Activated naive CD4-positive, alpha-beta T cell treated with anti-CD3 and anti-CD28 coated beads, Interleukin-2, amount 50 U/mL, for 24 hours (primary cell): ENCODE results near the gene ZNF829.
A peak's percentile ranks its signal among the peaks of the same experiment; 100 is the strongest.

Experiments
- H3K27ac Mint-ChIP-seq: one replicate; pipeline ENCODE4 v1.8.0; 2021; ENCODE audit warnings: mild to moderate bottlenecking, mixed read lengths
- H3K27me3 Mint-ChIP-seq: one replicate; pipeline ENCODE4 v1.8.0; 2021; ENCODE audit warnings: mixed read lengths
- H3K36me3 Mint-ChIP-seq: one replicate; pipeline ENCODE4 v1.8.0; 2021; ENCODE audit warnings: mixed read lengths
- H3K4me1 Mint-ChIP-seq: one replicate; pipeline ENCODE4 v1.8.0; 2021; ENCODE audit warnings: mixed read lengths
- H3K4me3 Mint-ChIP-seq: one replicate; pipeline ENCODE4 v1.8.0; 2021; ENCODE audit warnings: mild to moderate bottlenecking, mixed read lengths
- H3K9me3 Mint-ChIP-seq: one replicate; pipeline ENCODE4 v1.8.0; 2021; ENCODE audit warnings: mixed read lengths

The ZNF829 gene

DNA sequence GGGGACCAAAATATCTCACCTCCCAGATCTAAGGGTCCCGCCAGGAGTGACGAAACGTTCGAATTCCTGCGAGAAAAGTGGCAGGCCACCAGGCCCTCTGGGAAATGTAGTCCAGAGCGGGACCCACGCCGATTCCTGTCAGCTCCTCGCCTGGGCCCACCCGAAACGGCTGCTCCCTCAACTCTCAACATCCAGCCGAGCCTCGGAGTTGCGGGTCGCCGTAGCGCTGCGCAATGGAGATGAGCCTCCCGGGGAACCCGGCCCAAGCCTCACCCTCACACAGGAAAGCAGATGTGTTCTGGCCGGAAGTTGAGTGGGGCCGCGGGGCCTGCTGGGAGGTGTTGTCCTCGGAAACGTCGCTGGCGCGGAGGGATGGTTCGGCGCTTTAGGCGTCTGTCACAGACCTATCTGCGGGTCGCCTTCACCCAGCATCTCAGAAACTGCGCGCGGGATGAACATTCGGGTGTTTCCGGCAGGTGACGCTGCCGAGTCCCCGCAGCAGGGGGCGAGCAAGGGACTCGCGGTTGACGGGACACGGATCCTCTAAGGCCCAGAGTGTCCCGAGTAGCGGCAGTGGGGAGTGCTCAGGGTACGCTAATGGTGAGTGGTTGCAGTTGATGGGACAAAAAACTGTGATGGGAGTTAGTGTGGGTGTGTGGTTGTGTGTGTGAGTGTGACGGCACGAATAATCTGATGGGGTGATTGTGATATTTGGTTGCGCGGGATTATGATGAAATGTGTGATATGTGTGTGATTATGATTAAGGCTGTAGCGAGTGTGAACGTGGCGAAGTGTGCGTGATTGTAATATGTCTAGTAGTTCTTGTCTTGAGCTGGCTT, at the start of gene ZNF829, which contains the start of gene ZNF568:
TSS of gene ZNF829 (minus strand) at position 300 of the 839 bp plus-strand sequence. CDS start 1,124 bp downstream, outside the sequence.
TSS of gene ZNF568 (plus strand) at position 341 of the 839 bp plus-strand sequence. CDS start 6,439 bp downstream, outside the sequence.
- H3K9me3 Mint-ChIP-seq, result peaks cover 16% of the 10 kb centered on the region
- peaks cover 38% of the 10 kb centered on the region for H3K4me1 Mint-ChIP-seq
- H3K27ac Mint-ChIP-seq, result peak within 1 kb of the TSS; percentile 95
- peak within 1 kb of the TSS; percentile 92 for H3K4me3 Mint-ChIP-seq
- peaks cover 55% of the 10 kb centered on the region for H3K36me3 Mint-ChIP-seq
- H3K27me3 Mint-ChIP-seq, result no peaks in the 10 kb centered on the region

DNA sequence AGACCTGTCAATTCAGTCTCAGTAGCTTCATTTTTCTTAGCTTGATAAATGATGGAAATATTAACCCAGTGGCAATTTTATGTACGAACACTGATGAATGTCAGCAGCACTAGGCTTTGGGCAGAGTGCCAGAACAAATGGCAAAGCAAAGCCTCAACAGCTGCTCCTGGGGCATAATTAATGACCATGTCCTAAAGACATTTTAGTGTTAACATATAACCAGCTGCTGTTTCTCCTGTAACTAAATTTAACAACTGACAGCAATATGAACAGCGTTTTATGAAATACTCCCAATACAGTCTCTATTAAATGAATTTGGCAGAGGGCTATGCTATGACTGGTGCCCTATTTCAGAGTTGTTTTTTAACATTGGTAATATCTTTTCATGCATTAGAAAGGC, 47.2 kb upstream of the ZNF829 start:
- Mint-ChIP-seq H3K27me3 (no peaks in the 10 kb centered on the region), H3K27ac (no peak overlapping the region), H3K4me1 (no peaks in the 10 kb centered on the region), H3K36me3 (peaks cover 21% of the 10 kb centered on the region), H3K9me3 (peaks cover 24% of the 10 kb centered on the region), H3K4me3 (no peak overlapping the region)

DNA sequence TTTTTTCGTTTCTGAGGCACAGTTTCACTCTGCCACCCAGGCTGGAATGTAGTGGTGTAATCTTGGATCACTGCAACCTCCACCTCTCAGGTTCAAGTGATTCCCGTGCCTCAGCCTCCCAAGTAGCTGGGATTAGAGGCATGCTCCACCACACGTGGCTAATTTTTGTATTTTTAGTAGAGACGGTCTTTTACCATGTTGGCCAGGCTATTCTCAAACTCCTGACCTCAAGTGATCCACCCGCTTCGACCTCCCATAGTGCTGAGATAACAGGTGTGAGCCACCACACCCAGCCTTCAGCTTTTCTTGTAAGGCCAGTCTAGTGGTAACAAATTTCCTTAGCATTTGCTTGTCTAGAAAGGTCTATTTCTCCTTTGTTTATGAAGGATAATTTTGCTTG, 46.3 kb upstream of the ZNF829 start:
- H3K4me1 Mint-ChIP-seq, result no peaks in the 10 kb centered on the region
- H3K27ac Mint-ChIP-seq, result no peak overlapping the region
- H3K4me3 Mint-ChIP-seq, result no peak overlapping the region
- H3K9me3 Mint-ChIP-seq, result peaks cover 24% of the 10 kb centered on the region
- no peaks in the 10 kb centered on the region for H3K27me3 Mint-ChIP-seq
- peaks cover 23% of the 10 kb centered on the region for H3K36me3 Mint-ChIP-seq

DNA sequence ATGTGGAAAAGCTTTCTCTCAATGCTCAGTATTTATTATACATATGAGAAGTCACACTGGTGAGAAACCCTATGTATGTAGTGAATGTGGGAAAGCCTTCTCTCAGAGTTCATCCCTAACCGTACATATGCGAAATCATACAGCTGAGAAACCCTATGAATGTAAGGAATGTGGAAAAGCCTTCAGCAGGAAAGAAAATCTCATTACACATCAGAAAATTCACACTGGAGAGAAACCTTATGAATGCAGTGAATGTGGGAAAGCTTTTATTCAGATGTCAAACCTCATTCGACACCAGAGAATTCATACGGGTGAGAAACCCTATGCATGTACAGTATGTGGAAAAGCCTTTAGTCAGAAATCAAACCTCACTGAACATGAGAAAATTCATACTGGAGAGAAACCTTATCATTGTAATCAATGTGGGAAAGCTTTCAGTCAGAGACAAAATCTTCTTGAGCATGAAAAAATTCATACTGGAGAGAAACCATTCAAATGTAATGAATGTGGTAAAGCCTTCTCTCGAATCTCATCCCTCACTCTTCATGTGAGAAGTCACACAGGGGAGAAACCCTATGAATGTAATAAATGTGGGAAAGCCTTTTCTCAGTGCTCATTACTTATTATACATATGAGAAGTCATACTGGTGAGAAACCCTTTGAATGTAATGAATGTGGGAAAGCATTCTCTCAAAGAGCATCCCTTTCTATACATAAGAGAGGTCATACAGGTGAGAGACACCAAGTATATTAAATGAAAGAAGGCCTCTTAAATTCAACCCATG, 34.4 kb upstream of the ZNF829 start:
- Mint-ChIP-seq H3K27me3 (no peaks in the 10 kb centered on the region), H3K4me3 (no peak overlapping the region), H3K27ac (no peak overlapping the region), H3K4me1 (no peaks in the 10 kb centered on the region), H3K9me3 (peaks cover 26% of the 10 kb centered on the region), H3K36me3 (peaks cover 55% of the 10 kb centered on the region)

DNA sequence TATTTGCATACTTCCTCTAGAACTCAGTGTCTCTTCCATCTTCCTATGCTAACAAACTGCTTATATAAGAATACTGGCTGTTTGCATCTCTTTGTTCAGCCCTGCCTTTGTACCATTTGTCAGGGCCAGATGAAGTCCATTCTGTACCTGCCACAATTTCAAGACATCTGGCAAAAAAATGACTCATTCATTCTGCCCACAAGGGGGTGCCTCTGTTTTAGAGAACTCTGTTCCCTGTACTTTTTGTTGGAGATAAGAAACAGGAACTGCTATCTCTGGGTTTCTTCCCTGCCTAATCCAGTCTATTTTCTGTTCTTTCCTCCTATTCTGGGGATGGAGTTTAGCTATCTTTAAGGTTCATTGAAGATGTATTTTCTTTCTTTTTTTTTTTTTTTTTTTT, 23.1 kb upstream of the ZNF829 start:
- H3K4me1 Mint-ChIP-seq, result no peaks in the 10 kb centered on the region
- no peak overlapping the region for H3K27ac Mint-ChIP-seq
- H3K4me3 Mint-ChIP-seq, result no peak overlapping the region
- peaks cover 81% of the 10 kb centered on the region for H3K36me3 Mint-ChIP-seq
- H3K27me3 Mint-ChIP-seq, result no peaks in the 10 kb centered on the region
- peaks cover 44% of the 10 kb centered on the region for H3K9me3 Mint-ChIP-seq

DNA sequence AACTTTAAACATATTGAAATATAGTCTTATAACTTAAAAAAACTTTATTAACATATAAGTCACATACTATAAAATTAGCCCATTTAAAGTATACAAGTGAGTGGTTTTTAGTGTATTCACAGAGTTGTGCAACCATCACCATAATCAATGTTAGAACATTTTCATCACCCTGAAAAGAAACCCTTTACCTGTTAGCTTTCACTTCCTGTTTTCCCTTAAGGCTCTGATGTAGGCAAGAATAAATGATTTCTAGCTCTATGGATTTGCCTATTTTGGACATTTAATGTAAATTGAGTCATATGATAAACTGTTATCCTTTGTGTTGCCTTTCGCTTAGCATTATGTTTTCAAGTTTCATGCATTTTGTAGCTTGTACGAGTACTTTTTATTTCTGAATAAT, 15.6 kb upstream of the ZNF829 start:
- no peak overlapping the region for H3K4me3 Mint-ChIP-seq
- peaks cover 66% of the 10 kb centered on the region for H3K36me3 Mint-ChIP-seq
- no peak overlapping the region for H3K27ac Mint-ChIP-seq
- H3K27me3 Mint-ChIP-seq, result no peaks in the 10 kb centered on the region
- no peaks in the 10 kb centered on the region for H3K4me1 Mint-ChIP-seq
- peaks cover 25% of the 10 kb centered on the region for H3K9me3 Mint-ChIP-seq

DNA sequence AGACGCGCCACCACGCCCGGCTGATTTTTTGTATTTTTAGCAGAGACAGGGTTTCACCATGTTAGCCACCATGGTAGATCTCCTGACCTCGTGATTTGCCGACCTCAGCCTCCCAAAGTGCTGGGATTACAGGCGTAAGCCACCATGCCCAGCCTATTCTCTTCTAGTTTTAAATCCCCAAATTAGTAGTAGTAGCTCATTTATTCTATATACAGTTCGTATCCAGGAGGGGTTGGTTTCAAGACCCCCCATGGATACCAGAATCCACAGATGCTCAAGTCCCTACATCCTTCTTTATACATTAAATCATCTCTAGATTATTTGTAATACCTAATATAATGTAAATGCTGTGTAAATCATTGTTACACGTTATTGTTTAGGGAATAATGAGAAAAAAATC, 2.0 kb upstream of the ZNF829 start:
- Mint-ChIP-seq H3K4me1 (peaks cover 38% of the 10 kb centered on the region), H3K4me3 (peak overlapping the region; percentile 59), H3K9me3 (peaks cover 27% of the 10 kb centered on the region), H3K36me3 (peaks cover 60% of the 10 kb centered on the region), H3K27ac (no peak overlapping the region), H3K27me3 (no peaks in the 10 kb centered on the region)

DNA sequence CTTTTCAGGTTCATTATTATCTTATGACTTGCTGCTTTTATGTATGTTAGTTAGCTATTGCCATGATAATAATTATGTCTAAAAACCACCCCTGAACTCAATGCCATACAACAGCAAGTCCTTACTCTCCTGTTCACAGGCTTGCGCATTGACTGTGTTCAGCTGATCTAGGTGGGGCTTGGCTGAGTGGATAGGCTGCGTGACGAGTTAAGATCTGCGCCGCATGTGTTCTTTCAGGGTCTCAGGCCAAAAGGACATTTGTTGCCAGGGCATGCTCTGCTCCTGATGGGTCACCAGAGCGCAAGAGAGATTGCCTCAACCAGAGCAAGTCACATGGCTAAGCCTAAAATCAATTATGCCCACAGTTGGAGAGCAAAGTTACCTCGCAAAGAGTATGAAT, 900 bp upstream of the ZNF829 start:
- Mint-ChIP-seq H3K36me3 (peaks cover 57% of the 10 kb centered on the region), H3K4me3 (peak overlapping the region; percentile 92), H3K4me1 (peaks cover 38% of the 10 kb centered on the region), H3K9me3 (peaks cover 20% of the 10 kb centered on the region), H3K27ac (peak overlapping the region; percentile 95), H3K27me3 (no peaks in the 10 kb centered on the region)

DNA sequence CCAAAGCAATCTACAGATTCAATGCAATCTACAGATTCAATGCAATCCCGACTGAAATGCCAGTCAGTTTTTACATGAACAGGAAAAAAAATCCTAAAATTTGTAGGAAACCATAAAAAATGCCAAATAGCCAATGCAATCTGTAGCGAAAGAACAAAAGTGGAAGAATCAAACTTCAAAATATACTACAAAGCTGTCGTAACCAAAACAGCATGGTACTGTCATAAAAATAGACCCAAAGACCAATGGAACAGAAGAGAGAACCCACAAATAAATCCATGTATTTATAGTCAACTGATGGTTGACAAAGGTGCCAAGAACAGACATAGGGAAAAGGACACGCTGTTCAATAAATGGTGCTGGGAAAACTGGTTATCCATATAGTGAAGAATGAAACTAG, 17.7 kb downstream of the ZNF829 start:
- no peak overlapping the region for H3K27ac Mint-ChIP-seq
- H3K9me3 Mint-ChIP-seq, result peaks cover 40% of the 10 kb centered on the region
- H3K27me3 Mint-ChIP-seq, result no peaks in the 10 kb centered on the region
- no peaks in the 10 kb centered on the region for H3K4me1 Mint-ChIP-seq
- H3K36me3 Mint-ChIP-seq, result peaks cover 76% of the 10 kb centered on the region
- H3K4me3 Mint-ChIP-seq, result no peak overlapping the region

DNA sequence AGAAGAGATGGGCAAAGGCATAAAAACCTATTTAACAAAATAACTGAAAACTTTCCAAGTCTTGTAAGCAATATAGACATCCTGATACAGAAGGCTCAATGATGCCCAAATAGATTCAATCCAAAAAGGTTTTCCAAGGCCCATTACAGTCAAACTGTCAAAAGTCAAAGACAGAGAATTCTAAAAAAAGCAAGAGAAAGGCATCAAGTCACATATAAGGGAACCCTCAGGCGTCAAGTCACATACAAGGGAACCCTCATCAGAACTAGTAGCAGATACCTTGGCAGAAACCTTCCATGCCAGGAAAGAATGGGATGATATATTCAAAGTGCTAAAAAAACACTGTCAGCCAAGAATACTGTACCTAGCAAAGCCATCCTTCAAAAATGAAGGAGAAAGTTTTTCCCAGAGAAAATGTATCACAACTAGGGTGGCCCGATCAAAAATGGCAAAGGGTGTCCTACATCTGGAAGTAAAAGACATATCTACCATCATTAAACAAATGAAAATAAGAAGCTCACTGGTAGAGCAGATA, 21.2 kb downstream of the ZNF829 start:
- Mint-ChIP-seq H3K27ac (no peak overlapping the region), H3K27me3 (no peaks in the 10 kb centered on the region), H3K4me1 (no peaks in the 10 kb centered on the region), H3K36me3 (peaks cover 77% of the 10 kb centered on the region), H3K9me3 (peaks cover 44% of the 10 kb centered on the region), H3K4me3 (no peak overlapping the region)

DNA sequence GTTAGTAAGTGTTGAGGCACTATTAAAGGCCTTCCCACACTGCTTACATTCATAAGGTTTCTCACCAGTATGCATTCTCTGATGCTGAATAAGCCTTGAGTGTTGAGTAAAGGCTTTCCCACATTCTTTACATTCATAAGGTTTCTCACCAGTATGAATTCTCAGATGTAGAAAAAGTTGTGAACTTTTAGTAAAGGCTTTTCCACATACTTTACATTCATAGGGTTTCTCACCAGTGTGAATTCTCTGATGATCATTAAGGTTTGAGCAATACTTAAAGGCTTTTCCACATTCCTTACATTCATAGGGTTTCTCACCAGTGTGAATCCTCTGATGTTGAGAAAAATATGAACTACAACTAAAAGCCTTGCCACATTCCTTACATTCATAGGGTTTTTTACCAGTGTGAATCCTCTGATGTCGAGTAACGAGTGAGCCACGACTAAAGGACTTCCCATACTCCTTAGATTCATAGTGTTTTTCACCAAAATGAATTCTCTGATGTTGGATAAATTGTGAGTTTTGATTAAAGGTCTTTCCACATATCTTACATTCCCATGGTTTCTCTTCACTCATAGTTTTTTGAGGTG, 24.2 kb downstream of the ZNF829 start:
- H3K27ac Mint-ChIP-seq, result no peak overlapping the region
- H3K4me1 Mint-ChIP-seq, result no peaks in the 10 kb centered on the region
- peaks cover 36% of the 10 kb centered on the region for H3K9me3 Mint-ChIP-seq
- peaks cover 68% of the 10 kb centered on the region for H3K36me3 Mint-ChIP-seq
- H3K27me3 Mint-ChIP-seq, result no peaks in the 10 kb centered on the region
- H3K4me3 Mint-ChIP-seq, result no peak overlapping the region

DNA sequence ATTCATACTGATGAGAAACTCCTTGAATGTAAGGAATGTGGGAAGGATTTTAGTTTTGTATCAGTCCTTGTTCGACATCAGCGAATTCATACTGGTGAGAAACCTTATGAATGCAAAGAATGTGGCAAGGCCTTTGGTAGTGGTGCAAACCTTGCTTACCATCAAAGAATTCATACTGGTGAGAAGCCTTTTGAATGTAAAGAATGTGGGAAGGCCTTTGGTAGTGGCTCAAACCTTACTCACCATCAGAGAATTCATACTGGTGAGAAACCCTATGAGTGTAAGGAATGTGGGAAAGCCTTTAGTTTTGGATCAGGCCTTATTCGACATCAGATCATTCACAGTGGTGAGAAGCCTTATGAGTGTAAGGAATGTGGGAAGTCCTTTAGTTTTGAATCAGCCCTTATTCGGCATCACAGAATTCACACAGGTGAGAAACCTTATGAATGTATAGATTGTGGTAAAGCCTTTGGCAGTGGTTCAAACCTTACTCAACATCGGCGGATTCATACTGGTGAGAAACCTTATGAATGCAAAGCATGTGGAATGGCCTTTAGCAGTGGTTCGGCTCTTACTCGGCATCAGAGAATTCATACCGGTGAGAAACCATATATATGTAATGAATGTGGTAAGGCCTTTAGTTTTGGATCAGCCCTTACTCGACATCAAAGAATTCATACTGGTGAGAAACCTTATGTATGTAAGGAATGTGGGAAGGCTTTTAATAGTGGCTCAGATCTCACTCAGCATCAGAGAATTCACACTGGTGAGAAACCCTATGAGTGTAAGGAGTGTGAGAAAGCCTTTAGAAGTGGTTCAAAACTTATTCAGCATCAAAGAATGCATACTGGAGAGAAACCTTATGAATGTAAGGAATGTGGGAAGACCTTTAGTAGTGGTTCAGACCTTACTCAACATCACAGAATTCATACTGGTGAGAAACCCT, 38.8 kb downstream of the ZNF829 start:
- no peaks in the 10 kb centered on the region for H3K4me1 Mint-ChIP-seq
- H3K27ac Mint-ChIP-seq, result no peak overlapping the region
- peaks cover 56% of the 10 kb centered on the region for H3K36me3 Mint-ChIP-seq
- H3K9me3 Mint-ChIP-seq, result peaks cover 36% of the 10 kb centered on the region
- no peaks in the 10 kb centered on the region for H3K27me3 Mint-ChIP-seq
- H3K4me3 Mint-ChIP-seq, result no peak overlapping the region

DNA sequence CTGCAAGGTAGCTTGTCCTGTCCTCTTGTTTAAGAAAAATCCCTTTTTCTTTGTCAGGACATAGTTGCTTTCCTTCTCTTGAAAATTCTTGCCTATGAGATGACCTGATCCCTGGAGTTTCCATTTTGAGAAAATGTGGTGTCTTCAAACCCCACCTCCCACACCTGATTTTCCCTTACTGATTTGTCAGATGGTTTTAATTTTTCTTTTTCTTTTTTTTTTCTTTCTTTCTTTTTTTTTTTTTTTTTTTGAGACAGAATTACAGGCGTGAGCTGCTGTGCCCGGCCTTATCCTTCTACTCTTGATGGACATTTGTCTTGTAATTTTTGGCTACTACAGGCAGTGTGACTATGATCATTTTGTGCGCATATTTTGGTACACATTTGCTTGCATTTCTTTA, 64.2 kb downstream of the ZNF829 start:
- H3K9me3 Mint-ChIP-seq, result peaks cover 23% of the 10 kb centered on the region
- H3K4me3 Mint-ChIP-seq, result no peak overlapping the region
- H3K27me3 Mint-ChIP-seq, result no peaks in the 10 kb centered on the region
- H3K27ac Mint-ChIP-seq, result peak overlapping the region; percentile 46
- peaks cover 32% of the 10 kb centered on the region for H3K36me3 Mint-ChIP-seq
- peaks cover 19% of the 10 kb centered on the region for H3K4me1 Mint-ChIP-seq

DNA sequence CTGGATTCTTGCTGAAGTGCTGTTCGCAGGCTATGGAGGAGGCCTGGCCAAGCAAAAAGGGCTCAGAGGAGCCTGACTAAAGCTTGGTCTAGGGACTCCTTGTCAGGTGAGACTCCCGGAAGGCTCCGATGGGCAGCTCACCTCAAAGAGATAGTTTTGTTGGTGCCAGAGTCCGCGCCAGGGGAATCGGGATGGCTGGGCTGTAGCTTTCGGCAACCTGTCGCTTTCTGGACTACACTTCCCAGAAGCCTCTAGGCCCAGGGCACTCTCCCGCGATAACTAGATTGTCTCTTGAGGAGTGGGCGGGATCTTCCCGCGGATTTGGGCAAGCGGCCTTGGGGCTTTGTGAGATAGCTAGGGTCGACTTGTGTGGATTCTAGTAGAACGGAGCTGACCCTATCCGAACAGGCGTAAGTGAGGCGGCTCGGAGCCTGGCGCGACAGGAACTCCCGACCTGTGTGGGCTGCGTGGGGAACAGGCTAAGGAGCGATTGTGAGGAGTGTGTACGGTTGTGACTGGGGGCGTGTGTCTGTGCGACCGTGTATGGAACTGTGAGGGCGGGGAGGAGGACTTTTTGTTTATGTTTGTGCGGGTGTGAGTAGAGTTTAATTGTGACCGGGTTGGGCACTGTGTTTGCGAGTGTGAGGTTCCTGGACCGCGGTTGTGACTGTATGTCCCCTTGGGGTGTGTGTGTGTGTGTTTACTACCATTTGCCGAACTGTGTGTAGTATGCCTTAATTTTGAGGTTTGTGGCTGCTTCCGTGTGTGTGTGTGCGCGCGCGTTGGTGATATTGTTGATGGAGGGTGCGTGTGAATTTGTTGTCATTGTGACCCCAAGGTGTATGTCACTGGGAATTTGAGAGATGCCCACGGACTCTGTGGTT, 65.3 kb downstream of the ZNF829 start, which contains the start of gene ZNF345:
TSS of gene ZNF345 (plus strand) at position 318 of the 884 bp plus-strand sequence. CDS start 25,955 bp downstream, outside the sequence.
- H3K27me3 Mint-ChIP-seq, result no peaks in the 10 kb centered on the region
- H3K36me3 Mint-ChIP-seq, result peaks cover 25% of the 10 kb centered on the region
- H3K9me3 Mint-ChIP-seq, result peaks cover 17% of the 10 kb centered on the region

More for the DNA sequence above, 65.3 kb downstream of the ZNF829 start, which contains the start of gene ZNF345:
- Mint-ChIP-seq H3K4me1 (peaks cover 19% of the 10 kb centered on the region), H3K27ac (no peak within 1 kb of the TSS), H3K4me3 (no peak within 1 kb of the TSS)
